ENCODE measurements around the gene SRM. TPM values are rescaled to one million over a fixed set of nuclear protein-coding genes. Genes with fewer than 3 reads are reported as not detected.
"Not testable (repeated sequence)": the region's sequence is repeated elsewhere in the genome, so short reads cannot be mapped to it uniquely, and the experiment has no call there.

The SRM gene
- total RNA-seq, 1 donor from 2014 or later = 117 TPM

DNA sequence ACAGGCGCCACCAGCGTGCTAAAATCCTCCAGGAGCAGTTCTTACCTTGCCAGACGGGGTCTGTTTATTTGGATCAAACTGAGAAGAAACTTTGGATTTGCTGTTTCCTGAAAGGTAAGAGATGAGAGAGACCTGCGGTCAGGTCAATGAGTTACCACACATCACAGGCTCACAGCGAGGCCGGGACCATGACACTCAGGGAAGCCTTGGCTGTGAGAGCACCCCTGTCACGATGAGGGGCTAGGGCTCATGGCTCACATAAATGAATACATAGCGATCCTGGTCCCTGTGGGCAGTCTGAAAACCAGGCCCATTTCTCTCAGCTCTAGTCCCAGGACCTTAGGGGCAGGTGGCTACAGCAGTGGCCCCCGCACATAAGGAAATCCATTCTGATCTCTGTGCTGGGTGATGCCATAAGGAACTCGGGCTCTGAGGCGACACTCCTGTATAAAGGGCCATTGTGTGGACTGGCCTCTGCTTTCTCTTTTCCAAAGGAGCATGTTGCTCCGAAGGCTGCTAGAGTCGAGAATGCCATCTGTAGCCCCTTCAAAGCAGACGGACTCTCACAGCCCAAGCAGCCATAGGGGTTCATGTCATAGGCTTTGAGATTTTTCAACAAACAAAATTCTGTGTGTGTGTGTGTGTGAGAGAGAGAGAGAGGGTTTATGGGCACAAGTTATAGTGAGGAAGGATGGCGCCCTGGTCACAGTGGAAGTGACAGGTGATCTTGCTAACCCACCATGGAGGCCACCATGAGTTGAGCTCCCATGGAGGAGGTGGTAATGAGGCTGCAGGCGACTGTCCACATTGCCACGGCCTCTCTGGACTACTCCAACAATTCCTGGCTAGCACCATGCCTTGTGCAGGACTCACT, 9.0 kb upstream of the SRM start:
- peaks cover 50% of the 10 kb centered on the region for H3K36me3 Mint-ChIP-seq (ENCODE audit: unreplicated experiment)
- H3K4me3 Mint-ChIP-seq (ENCODE audit: unreplicated experiment) = no peak overlapping the region
- H3K4me1 Mint-ChIP-seq (ENCODE audit: unreplicated experiment) = no peaks in the 10 kb centered on the region
- TF ChIP-seq, protein P1, sequence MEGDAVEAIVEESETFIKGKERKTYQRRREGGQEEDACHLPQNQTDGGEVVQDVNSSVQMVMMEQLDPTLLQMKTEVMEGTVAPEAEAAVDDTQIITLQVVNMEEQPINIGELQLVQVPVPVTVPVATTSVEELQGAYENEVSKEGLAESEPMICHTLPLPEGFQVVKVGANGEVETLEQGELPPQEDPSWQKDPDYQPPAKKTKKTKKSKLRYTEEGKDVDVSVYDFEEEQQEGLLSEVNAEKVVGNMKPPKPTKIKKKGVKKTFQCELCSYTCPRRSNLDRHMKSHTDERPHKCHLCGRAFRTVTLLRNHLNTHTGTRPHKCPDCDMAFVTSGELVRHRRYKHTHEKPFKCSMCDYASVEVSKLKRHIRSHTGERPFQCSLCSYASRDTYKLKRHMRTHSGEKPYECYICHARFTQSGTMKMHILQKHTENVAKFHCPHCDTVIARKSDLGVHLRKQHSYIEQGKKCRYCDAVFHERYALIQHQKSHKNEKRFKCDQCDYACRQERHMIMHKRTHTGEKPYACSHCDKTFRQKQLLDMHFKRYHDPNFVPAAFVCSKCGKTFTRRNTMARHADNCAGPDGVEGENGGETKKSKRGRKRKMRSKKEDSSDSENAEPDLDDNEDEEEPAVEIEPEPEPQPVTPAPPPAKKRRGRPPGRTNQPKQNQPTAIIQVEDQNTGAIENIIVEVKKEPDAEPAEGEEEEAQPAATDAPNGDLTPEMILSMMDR (IDR thresholded peaks at IDR 0.05) = no peak
- no peaks in the 10 kb centered on the region for H3K27me3 Mint-ChIP-seq (ENCODE audit: unreplicated experiment)
- no peaks in the 10 kb centered on the region for H3K9me3 Mint-ChIP-seq (ENCODE audit: unreplicated experiment)
- no peak overlapping the region for H3K27ac Mint-ChIP-seq (ENCODE audit: unreplicated experiment)
- no peak for DNase-seq (ENCODE audit: extremely low spot score, unreplicated experiment)

DNA sequence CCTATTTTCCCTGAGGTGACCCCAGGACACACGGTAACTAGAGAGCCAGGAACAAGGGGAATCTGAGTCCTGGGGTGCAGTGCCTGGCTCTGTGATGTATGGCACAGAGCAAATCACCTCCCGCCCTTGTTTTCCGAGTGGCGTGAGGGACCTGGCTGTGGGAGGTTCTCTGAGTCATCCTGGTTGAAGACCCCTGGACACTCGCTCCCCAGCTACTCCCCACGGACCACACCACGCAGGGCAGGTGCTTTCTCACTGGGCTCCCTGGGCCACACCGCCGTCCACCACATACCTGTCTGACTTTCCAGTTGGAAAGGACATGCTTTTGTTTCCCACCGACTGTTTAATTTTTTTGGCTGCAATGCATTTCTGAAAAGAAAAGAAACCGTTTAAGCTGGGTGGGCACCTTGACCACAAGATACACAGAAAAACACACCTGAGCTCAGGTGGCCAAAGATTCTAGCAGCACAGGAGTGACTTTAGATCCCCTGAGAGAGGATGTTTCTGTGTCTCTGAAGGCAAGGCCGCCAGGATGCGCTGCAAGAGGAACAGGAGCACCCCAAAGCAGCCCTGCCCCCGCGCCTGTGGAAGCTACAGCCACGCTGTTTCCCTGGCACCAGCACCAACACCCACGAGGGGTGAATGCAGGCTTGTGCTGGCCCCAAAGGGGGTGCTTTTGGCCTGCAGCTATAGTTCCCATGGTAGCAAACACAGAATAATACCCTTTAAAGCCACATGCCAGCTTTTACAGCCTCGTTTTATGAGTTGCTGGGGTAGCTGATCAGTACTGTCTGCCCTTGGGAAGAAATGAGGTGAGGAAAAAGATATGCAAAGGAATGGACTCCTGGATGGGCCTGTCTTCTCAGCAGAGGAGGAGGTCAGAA, 8.1 kb upstream of the SRM start:
- no peaks in the 10 kb centered on the region for H3K4me1 Mint-ChIP-seq (ENCODE audit: unreplicated experiment)
- no peaks in the 10 kb centered on the region for H3K27me3 Mint-ChIP-seq (ENCODE audit: unreplicated experiment)
- no peaks in the 10 kb centered on the region for H3K9me3 Mint-ChIP-seq (ENCODE audit: unreplicated experiment)

DNA sequence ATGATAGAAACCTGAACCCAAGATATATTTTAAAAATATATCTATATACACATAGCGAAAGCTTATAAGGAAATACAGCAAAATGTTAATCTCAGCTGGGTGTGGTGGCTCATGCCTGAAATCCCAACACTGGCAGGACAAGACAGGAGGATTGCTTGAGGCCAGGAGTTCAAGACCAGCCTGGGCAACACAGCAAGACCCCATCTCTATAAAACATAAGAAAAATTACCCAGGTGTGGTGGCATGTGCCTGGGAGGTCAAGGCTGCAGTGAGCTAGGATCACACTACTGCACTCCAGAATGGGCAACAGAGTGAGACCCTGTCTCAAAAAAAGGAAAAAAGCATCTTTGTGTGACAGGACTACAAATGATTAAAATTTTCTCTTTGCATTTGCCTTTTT, 6.0 kb upstream of the SRM start:
- TF ChIP-seq, protein P1 (IDR thresholded peaks at IDR 0.05) = no peak
- Mint-ChIP-seq H3K27me3 (ENCODE audit: unreplicated experiment) (no peaks in the 10 kb centered on the region), H3K4me1 (ENCODE audit: unreplicated experiment) (peaks cover 5% of the 10 kb centered on the region), H3K27ac (ENCODE audit: unreplicated experiment) (no peak overlapping the region), H3K9me3 (ENCODE audit: unreplicated experiment) (no peaks in the 10 kb centered on the region), H3K36me3 (ENCODE audit: unreplicated experiment) (peaks cover 47% of the 10 kb centered on the region), H3K4me3 (ENCODE audit: unreplicated experiment) (no peak overlapping the region)
- no peak for DNase-seq (ENCODE audit: extremely low spot score, unreplicated experiment)

More for the DNA sequence above, 8.1 kb upstream of the SRM start:
- Mint-ChIP-seq H3K27ac (ENCODE audit: unreplicated experiment) (no peak overlapping the region), H3K36me3 (ENCODE audit: unreplicated experiment) (peaks cover 53% of the 10 kb centered on the region), H3K4me3 (ENCODE audit: unreplicated experiment) (no peak overlapping the region)
- DNase-seq (ENCODE audit: extremely low spot score, unreplicated experiment) = no peak
- TF ChIP-seq, protein P1 (IDR thresholded peaks at IDR 0.05) = no peak

DNA sequence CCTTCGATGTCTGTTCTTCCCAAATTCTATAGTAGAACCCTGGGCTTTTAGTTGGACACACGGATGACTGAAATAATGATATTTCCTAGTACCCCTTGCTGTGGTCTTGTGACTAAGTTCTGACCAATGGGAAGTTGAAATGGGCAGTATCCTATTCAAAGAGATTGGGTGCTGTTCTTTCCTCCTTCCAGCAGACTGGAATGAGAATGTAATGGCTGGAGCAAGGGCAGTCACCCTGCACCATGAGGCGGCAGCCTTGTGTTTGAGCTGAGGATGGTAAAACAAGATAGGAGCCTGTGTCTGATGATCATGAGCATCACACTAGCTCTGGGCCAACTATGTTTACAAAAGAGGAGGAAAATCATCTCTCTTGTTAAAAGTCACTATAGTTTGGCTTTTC, 5.1 kb upstream of the SRM start:
- Mint-ChIP-seq H3K4me3 (ENCODE audit: unreplicated experiment) (no peak overlapping the region), H3K4me1 (ENCODE audit: unreplicated experiment) (peaks cover 8% of the 10 kb centered on the region), H3K36me3 (ENCODE audit: unreplicated experiment) (peaks cover 42% of the 10 kb centered on the region), H3K9me3 (ENCODE audit: unreplicated experiment) (no peaks in the 10 kb centered on the region), H3K27ac (ENCODE audit: unreplicated experiment) (no peak overlapping the region), H3K27me3 (ENCODE audit: unreplicated experiment) (no peaks in the 10 kb centered on the region)
- TF ChIP-seq, protein P1 (IDR thresholded peaks at IDR 0.05) = no peak
- DNase-seq (ENCODE audit: extremely low spot score, unreplicated experiment) = no peak

DNA sequence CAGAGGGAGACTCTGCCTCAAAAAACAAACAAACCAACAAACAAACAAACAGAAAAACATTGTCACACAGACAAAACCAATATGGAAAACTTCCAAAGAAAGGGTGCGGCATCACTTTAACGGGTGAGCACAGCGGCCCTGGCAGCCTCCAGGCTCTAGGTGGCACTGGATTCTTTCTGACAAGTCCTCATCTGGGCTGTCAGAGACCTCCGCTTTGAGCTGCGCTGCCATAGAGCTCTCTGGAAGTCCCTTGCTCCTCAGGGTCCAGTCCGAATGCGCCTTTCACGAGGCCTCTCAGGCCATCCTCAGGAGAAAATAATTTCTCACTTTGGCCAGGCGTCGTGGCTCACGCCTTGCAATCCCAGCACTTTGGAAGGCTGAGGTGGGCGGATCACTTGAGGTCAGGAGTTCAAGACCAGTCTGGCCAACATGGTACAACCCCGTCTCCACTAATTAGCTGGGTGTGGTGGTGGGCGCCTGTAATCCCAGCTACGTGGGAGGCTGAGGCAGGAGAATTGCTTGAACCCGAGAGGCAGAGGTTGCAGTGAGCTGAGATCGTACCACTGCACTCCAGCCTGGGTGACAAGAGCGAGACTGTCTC, 4.2 kb upstream of the SRM start:
- not testable (repeated sequence) for H3K27ac Mint-ChIP-seq (ENCODE audit: unreplicated experiment); H3K4me1 Mint-ChIP-seq (ENCODE audit: unreplicated experiment); H3K27me3 Mint-ChIP-seq (ENCODE audit: unreplicated experiment); H3K4me3 Mint-ChIP-seq (ENCODE audit: unreplicated experiment); H3K9me3 Mint-ChIP-seq (ENCODE audit: unreplicated experiment); DNase-seq (ENCODE audit: extremely low spot score, unreplicated experiment)
- peaks cover 36% of the 10 kb centered on the region for H3K36me3 Mint-ChIP-seq (ENCODE audit: unreplicated experiment)
